HepG2 (cell line): ENCODE measurements around the gene HTRA2. TPM values are rescaled to one million over a fixed set of nuclear protein-coding genes. Genes with fewer than 3 reads are reported as not detected.

ENCODE experiments used
- ETV6 ChIP-seq: sonication (generic); formaldehyde crosslinking; conservative IDR thresholded peaks from 2 replicates; pipeline ENCODE4 v1.4.0; 2020; ENCODE audit warnings: missing genetic modification reagents
- FOXJ3 ChIP-seq: sonication (generic); formaldehyde crosslinking; IDR thresholded peaks from 2 replicates; pipeline ENCODE4 v1.4.0; 2020; ENCODE audit warnings: missing genetic modification reagents, mild to moderate bottlenecking, borderline replicate concordance
- IKZF4 ChIP-seq: sonication (generic); formaldehyde crosslinking; IDR thresholded peaks from 2 replicates; pipeline ENCODE4 v1.5.1; 2020; ENCODE audit warnings: borderline replicate concordance, mild to moderate bottlenecking, low read depth, missing genetic modification reagents; ENCODE audit errors: not compliant biosample characterization
- MAFG ChIP-seq: sonication (generic); formaldehyde crosslinking; IDR thresholded peaks from 2 replicates; pipeline ENCODE4 v1.5.1; 2020; ENCODE audit warnings: mild to moderate bottlenecking, missing genetic modification reagents
- NFIB ChIP-seq: sonication (generic); formaldehyde crosslinking; IDR thresholded peaks from 2 replicates; pipeline ENCODE4 v1.9.0; 2021; ENCODE audit warnings: missing genetic modification reagents, mild to moderate bottlenecking, borderline replicate concordance
- PHB2 ChIP-seq: fragments of 450-650 bp; IDR thresholded peaks from 2 replicates; pipeline ENCODE4 v1.6.1; 2018; ENCODE audit not compliant: partially characterized antibody
- SATB2 ChIP-seq: sonication (generic); formaldehyde crosslinking; IDR thresholded peaks from 2 replicates; pipeline ENCODE4 v1.5.0; 2020; ENCODE audit warnings: missing genetic modification reagents
- SMARCE1 ChIP-seq: fragments of 450-650 bp; IDR thresholded peaks from 2 replicates; pipeline ENCODE4 v1.6.1; 2017; ENCODE audit warnings: borderline replicate concordance
- SRSF4 ChIP-seq: fragments of 200-400 bp; formaldehyde crosslinking; IDR thresholded peaks from one replicate; pipeline ENCODE4 v1.6.1; 2018; ENCODE audit warnings: mild to moderate bottlenecking, low read depth, low read length, moderate library complexity; ENCODE audit not compliant: poor library complexity, severe bottlenecking
- ZC3H13 ChIP-seq: sonication (generic); formaldehyde crosslinking; IDR thresholded peaks from 2 replicates; pipeline ENCODE4 v1.8.1; 2023; ENCODE audit warnings: mild to moderate bottlenecking, missing genetic modification reagents, moderate library complexity
- ZNF335 ChIP-seq: sonication (generic); formaldehyde crosslinking; IDR thresholded peaks from 2 replicates; pipeline ENCODE4 v1.4.0; 2020; ENCODE audit warnings: missing genetic modification reagents
- ZNF549 ChIP-seq: sonication (generic); formaldehyde crosslinking; IDR thresholded peaks from 2 replicates; pipeline ENCODE4 v1.5.0; 2020; ENCODE audit warnings: missing genetic modification reagents
- ZNF670 ChIP-seq: sonication (generic); formaldehyde crosslinking; IDR thresholded peaks from 2 replicates; pipeline ENCODE4 v1.8.0; 2022; ENCODE audit warnings: mild to moderate bottlenecking, missing genetic modification reagents, borderline replicate concordance
- ZNF672 ChIP-seq: sonication (generic); formaldehyde crosslinking; IDR thresholded peaks from 2 replicates; pipeline ENCODE4 v1.8.1; 2022; ENCODE audit warnings: missing genetic modification reagents
- ZNF761 ChIP-seq: sonication (generic); formaldehyde crosslinking; conservative IDR thresholded peaks from 2 replicates; pipeline ENCODE4 v1.4.0; 2020; ENCODE audit warnings: mild to moderate bottlenecking, missing genetic modification reagents
- ZNF775 ChIP-seq: sonication (generic); formaldehyde crosslinking; IDR thresholded peaks from 2 replicates; pipeline ENCODE4 v1.4.0; 2020; ENCODE audit warnings: missing genetic modification reagents, mild to moderate bottlenecking, moderate library complexity, borderline replicate concordance
- ZNF816 ChIP-seq: sonication (generic); formaldehyde crosslinking; IDR thresholded peaks from 2 replicates; pipeline ENCODE4 v1.8.0; 2022; ENCODE audit warnings: missing genetic modification reagents, mild to moderate bottlenecking, borderline replicate concordance
- ZNF850 ChIP-seq: sonication (generic); formaldehyde crosslinking; conservative IDR thresholded peaks from 2 replicates; pipeline ENCODE4 v1.9.0; 2021; ENCODE audit warnings: mild to moderate bottlenecking, missing genetic modification reagents
- polyA plus RNA-seq, 8 experiments: library from polyadenylated mRNA; depleted of rRNA in 3 of 8; stranded (reverse) in 7 of 8; unstranded in 1 of 8; fragments of >200 nt; fragmentation: Illumina TruSeq in 4 of 8; extraction: Trizol in 4 of 8; gene quantifications; 2 replicates each; pipeline versions ENCODE4 v1.2.1 to v1.2.3, GENCODE V29; 2011 to 2016; ENCODE audit warnings: low read depth in 4 of 8, missing spikeins in 1 of 8, mixed read lengths in 1 of 8; ENCODE audit not compliant: insufficient read depth in 1 of 8
- total RNA-seq, 5 experiments: library from RNA; depleted of rRNA; stranded (reverse); fragments of >200 nt; fragmentation: Illumina TruSeq; extraction: Trizol; gene quantifications; 2 replicates each; pipeline ENCODE4 v1.2.3, GENCODE V29; 2016; ENCODE audit warnings: low read depth in 1 of 5
- TF ChIP-seq, protein P1 (sequence below): sonication (generic); formaldehyde crosslinking; IDR thresholded peaks from 2 replicates; pipeline ENCODE4 v1.4.0; 2020; ENCODE audit warnings: mild to moderate bottlenecking, missing genetic modification reagents
- TF ChIP-seq, protein P2 (sequence below): sonication (generic); formaldehyde crosslinking; conservative IDR thresholded peaks from 2 replicates; pipeline ENCODE4 v1.4.0; 2020; ENCODE audit warnings: missing genetic modification reagents
- TF ChIP-seq, protein P3 (sequence below): sonication (generic); formaldehyde crosslinking; IDR thresholded peaks from 2 replicates; pipeline ENCODE4 v1.9.0; 2021; ENCODE audit warnings: mild to moderate bottlenecking, missing genetic modification reagents

HTRA2 gene
- total and polyA plus RNA-seq, 2 of the 13 experiments (the other 11 are each of a cell fraction or from before 2014, with no cell fraction given) = 47.7 to 50.3 TPM

DNA sequence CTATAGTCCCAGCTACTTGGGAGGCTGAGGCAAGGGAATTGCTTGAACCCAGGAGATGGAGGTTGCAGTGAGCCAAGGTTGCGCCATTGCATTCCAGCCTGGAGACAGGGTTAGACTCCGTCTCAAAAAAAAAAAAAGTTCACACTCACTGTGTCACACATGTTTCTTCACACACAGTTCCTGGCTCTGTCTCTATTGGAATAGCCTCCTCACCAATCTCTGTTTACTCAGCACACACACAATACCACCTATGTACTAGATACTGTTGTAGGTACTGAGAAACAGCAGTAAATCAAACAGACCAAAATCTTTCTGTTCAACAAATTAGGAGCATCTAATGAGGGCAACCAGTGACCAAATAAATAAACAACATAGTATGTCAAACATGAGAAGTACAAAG, 43.6 kb upstream of the HTRA2 start (continued):
- TF ChIP-seq, protein P1, sequence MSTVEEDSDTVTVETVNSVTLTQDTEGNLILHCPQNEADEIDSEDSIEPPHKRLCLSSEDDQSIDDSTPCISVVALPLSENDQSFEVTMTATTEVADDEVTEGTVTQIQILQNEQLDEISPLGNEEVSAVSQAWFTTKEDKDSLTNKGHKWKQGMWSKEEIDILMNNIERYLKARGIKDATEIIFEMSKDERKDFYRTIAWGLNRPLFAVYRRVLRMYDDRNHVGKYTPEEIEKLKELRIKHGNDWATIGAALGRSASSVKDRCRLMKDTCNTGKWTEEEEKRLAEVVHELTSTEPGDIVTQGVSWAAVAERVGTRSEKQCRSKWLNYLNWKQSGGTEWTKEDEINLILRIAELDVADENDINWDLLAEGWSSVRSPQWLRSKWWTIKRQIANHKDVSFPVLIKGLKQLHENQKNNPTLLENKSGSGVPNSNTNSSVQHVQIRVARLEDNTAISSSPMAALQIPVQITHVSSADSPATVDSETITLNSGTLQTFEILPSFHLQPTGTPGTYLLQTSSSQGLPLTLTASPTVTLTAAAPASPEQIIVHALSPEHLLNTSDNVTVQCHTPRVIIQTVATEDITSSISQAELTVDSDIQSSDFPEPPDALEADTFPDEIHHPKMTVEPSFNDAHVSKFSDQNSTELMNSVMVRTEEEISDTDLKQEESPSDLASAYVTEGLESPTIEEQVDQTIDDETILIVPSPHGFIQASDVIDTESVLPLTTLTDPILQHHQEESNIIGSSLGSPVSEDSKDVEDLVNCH (CRISPR knock-in tag) = no peak
- TF ChIP-seq SMARCE1 (no peak), ETV6 (CRISPR knock-in tag) (no peak), MAFG (CRISPR knock-in tag) (no peak), NFIB (CRISPR knock-in tag) (no peak), PHB2 (no peak), FOXJ3 (CRISPR knock-in tag) (no peak), IKZF4 (CRISPR knock-in tag) (no peak), SATB2 (CRISPR knock-in tag) (no peak), ZNF816 (CRISPR knock-in tag) (no peak), ZNF850 (no peak), ZNF761 (CRISPR knock-in tag) (peak; percentile 60; the same call in 1 of the 2 replicates), ZNF672 (CRISPR knock-in tag) (no peak), ZNF670 (CRISPR knock-in tag) (no peak), ZNF335 (CRISPR knock-in tag) (no peak), ZC3H13 (CRISPR knock-in tag) (no peak), ZNF549 (CRISPR knock-in tag) (no peak), SRSF4 (no peak), ZNF775 (CRISPR knock-in tag) (no peak)
- TF ChIP-seq, protein P2, sequence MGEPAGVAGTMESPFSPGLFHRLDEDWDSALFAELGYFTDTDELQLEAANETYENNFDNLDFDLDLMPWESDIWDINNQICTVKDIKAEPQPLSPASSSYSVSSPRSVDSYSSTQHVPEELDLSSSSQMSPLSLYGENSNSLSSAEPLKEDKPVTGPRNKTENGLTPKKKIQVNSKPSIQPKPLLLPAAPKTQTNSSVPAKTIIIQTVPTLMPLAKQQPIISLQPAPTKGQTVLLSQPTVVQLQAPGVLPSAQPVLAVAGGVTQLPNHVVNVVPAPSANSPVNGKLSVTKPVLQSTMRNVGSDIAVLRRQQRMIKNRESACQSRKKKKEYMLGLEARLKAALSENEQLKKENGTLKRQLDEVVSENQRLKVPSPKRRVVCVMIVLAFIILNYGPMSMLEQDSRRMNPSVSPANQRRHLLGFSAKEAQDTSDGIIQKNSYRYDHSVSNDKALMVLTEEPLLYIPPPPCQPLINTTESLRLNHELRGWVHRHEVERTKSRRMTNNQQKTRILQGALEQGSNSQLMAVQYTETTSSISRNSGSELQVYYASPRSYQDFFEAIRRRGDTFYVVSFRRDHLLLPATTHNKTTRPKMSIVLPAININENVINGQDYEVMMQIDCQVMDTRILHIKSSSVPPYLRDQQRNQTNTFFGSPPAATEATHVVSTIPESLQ (CRISPR knock-in tag) = no peak
- TF ChIP-seq, protein P3, sequence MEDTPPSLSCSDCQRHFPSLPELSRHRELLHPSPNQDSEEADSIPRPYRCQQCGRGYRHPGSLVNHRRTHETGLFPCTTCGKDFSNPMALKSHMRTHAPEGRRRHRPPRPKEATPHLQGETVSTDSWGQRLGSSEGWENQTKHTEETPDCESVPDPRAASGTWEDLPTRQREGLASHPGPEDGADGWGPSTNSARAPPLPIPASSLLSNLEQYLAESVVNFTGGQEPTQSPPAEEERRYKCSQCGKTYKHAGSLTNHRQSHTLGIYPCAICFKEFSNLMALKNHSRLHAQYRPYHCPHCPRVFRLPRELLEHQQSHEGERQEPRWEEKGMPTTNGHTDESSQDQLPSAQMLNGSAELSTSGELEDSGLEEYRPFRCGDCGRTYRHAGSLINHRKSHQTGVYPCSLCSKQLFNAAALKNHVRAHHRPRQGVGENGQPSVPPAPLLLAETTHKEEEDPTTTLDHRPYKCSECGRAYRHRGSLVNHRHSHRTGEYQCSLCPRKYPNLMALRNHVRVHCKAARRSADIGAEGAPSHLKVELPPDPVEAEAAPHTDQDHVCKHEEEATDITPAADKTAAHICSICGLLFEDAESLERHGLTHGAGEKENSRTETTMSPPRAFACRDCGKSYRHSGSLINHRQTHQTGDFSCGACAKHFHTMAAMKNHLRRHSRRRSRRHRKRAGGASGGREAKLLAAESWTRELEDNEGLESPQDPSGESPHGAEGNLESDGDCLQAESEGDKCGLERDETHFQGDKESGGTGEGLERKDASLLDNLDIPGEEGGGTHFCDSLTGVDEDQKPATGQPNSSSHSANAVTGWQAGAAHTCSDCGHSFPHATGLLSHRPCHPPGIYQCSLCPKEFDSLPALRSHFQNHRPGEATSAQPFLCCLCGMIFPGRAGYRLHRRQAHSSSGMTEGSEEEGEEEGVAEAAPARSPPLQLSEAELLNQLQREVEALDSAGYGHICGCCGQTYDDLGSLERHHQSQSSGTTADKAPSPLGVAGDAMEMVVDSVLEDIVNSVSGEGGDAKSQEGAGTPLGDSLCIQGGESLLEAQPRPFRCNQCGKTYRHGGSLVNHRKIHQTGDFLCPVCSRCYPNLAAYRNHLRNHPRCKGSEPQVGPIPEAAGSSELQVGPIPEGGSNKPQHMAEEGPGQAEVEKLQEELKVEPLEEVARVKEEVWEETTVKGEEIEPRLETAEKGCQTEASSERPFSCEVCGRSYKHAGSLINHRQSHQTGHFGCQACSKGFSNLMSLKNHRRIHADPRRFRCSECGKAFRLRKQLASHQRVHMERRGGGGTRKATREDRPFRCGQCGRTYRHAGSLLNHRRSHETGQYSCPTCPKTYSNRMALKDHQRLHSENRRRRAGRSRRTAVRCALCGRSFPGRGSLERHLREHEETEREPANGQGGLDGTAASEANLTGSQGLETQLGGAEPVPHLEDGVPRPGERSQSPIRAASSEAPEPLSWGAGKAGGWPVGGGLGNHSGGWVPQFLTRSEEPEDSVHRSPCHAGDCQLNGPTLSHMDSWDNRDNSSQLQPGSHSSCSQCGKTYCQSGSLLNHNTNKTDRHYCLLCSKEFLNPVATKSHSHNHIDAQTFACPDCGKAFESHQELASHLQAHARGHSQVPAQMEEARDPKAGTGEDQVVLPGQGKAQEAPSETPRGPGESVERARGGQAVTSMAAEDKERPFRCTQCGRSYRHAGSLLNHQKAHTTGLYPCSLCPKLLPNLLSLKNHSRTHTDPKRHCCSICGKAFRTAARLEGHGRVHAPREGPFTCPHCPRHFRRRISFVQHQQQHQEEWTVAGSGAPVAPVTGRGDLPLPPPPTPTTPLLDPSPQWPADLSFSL (CRISPR knock-in tag) = no peak
